Activated CD4-positive, alpha-beta T cell treated with anti-CD3 and anti-CD28 coated beads, Interleukin-2, Interleukin-6, amounts not matched to agents 100 ng/mL and 50 ng/mL, durations not matched to agents 16 hours and 8 hours (primary cell): ENCODE results near the gene PPP1R11.

ENCODE experiments used
- DNase-seq: peaks from one replicate; pipeline ENCODE4 v3.0.0-alpha.2; 2020

The PPP1R11 gene

DNA sequence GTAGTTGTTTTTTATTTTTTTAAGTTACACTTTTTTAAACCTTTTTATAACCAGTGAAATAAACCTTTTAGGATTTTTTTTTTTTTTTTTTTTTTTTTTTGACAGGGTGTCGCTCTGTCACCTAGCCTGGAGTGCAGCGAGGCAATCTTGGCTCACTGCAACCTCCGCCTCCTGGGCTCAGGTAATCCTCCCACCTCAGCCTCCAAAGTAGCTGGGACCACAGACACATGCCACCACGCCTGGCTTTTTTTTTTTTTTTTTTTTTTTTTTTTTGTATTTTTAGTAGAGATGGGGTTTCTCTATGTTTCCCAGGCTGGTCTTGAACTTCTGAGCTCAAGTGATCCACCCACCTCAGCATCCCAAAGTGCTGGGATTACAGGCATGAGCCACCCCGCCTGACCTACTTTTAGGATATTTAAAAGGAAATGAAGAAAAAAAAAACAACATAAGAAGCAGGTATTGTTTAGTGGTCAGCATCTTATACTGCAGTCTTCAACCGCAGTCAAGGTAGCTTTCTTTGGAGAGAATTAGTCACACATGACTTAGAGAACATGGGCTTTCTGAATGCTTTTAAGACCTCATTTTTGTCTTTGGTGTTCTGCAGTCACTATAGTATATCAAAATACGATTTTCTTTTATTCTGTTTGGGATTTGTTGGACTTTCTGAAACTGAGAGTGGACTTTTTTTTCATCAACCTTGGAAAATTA lies 4.4 kb upstream of the PPP1R11 start:
- peak; percentile 40 for DNase-seq

DNA sequence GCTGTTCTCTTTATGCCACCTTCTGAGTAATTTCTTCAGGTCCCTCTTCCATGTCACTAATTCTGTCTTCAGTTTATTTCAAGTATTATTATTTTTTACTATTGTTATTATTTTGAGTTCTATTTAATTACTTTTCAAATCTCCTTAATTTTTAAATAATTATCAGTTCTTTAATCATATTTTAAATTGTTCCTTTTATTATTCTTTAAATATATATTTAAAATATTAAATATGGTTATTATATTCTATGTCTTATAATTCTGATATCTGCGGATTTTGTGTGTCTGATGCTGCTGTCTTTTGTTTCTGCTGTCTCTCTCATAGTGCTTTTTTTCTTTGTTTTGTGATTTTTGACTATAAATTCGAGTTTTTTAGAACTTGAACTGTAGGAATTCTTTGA lies 3.7 kb upstream of the PPP1R11 start:
- DNase-seq = no peak

DNA sequence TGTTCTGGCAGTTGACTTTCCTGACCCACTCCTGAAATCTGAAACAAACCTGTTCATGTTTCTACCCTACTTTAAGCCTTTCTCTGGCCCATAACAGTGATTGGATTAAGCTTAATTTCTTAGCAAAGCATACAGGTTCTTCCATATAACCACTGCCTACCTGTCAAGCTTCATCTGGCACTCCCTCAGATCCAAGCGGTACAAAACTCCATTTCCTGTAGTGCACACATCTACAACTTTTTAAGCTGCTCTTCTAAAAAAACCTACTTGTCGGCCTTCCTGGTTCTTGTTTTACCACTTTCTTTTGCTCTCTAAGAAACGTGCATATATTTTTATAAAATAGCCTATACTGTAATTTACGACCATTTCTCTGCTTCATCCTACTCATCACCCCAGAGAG lies 916 bp upstream of the PPP1R11 start:
- DNase-seq = no peak

DNA sequence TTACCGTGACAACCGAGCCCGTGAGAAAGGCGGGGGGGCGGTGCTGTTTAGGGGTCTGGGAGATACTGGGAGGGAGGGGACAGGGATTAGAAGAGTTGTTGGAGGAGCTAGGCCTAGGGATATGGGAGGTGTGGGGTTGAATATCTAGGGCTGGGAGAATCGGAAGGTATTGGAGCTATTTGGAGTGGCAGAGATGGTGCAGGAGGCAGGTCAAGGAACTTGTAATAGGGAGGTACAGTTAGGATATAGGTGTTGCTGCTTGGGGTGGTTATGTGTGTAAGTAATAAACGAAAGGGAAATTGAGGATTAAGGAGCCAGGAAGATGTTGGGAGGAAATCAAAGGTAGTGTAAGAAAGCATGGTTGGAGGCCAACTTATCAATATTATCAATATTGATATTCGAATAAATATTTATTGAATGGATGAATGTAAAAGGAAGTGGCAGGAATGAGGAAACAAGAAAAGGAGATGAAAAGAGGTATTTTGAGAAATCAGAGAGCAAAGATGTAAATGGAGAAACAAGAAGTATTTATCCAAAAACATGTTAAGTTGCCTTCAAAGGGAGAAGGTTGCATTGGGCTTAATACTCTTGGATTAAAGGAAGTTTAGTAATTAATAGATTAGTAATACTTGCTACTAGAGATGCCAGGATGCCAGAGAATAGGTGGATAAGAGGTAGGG lies 602 bp downstream of the PPP1R11 start:
- no peak for DNase-seq

DNA sequence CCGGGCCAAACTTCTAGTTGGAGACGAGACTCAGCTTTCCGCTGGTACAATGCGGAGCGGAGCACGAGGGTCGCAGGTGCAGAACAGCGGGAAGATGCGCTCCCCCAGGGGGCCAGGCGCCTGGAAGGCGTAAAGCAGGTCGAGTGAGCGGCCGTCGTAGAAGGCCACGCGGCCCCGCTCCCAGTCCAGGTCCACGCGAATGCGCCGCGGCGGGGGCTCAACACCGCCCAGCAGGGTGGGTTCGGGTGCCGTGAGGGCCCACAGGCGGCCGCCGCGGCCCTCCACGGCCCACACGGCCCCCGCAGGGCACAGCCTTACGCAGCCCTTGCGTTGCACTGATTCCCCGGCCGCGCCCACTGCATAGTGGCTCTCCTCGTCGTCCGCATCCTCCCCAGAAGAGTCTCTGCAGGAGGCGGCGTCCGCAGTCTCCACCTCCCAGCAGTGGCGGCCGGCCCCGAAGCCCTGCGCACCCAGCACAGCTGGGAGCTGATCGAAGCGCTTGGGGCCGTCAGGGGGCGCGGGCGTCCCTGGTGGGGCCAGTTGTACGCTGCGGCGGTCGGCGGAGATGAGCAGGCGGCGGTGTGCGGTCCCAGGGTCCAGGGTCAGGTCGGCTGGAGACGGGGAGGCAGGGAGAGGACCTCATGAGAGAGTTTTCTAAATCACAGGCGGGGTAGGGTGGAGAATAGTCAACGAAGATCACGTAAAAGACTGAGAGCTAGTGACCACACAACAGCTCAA lies 4.3 kb downstream of the PPP1R11 start:
- DNase-seq = peak; percentile 22

DNA sequence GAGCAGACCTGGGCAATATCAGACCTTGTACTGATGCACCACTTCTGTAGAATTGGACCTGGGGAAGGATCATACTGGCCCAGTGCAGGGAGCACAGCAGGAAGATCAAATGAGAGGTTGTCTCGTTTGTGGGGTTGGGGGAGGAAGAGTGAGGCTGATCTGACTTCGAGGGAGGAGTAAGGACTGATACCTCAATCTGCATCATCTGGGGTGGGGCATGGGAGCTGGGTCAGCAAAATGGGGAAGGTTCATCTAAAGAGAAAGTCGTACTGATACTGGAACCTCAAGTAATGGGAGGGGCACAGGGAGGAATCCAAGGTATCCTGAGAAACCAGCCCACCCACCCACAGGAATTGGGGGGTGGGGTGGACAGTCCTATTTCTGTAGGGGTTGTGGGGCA lies 4.9 kb downstream of the PPP1R11 start:
- DNase-seq = no peak

DNA sequence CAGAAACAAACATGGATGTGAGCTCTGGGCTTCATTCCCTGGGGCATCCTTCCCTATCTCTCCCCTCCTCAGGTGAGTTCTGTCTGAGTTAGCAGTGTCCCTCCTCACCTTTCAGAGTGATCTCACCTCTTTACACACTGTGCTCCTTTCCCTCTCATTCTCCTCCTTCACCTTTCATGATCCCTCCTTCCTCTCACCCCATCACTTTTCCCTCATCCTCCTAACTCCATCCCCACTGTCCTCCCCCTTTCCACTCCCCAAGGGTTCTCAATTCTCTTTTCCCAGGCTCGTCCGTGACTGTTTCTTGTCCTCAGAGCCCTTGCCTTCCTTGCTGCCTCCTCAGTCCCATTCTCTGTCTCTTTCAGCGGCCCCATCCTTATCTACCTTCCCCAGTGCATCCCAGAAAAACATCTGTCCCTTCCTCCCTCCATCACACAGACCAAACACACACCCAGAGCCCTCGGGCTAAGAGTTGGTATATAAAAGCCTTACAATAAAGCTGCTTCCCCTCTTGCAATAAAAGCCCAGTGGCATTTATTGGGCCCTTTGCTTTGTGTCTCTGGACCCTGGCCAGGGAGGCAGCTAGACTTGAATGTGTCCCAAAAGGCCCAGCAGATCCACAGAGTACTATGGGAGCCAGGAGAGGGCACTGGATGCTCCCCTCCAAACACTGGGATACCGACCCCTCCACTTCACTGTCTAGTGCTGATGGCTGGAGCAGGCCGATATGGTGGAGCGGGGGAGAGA lies 6.7 kb downstream of the PPP1R11 start:
- DNase-seq = no peak

DNA sequence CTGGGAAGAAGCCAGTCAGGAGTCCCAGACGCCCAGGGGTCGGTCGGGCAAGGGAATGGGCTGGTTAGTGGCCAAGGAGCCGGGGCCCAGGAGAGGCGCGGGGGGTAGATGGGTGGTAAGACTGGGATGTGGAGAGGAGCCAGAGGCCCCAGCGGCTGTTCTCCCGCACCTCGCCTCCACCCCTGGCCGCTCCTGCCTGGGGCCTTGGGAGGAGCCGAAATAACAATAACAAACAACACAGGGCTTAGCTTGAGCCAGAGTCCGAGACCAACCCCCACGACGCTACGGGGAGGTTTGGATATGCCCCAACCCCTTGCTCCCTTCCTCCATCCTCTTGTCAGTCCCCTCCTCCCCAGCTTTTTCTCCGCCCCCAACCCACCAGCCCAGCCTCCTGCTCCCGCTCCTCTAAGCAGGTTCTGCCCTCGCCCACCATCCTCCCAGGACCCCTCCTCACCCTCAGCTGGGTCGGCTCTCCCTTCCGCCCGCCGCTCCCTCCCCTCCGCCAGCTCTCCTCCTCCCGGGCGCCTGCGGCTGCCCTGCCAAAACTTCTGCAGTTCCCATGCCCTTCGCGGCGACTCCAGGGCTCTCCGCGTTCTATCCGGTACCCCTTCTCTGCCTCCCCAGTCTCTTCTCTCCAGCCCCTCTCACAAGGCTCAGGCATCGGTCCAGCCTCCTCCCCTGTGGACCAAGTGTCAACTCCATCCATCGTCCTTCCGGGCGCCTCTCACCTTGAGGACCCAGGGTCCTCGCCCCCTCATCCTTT lies 7.5 kb downstream of the PPP1R11 start:
- no peak for DNase-seq

DNA sequence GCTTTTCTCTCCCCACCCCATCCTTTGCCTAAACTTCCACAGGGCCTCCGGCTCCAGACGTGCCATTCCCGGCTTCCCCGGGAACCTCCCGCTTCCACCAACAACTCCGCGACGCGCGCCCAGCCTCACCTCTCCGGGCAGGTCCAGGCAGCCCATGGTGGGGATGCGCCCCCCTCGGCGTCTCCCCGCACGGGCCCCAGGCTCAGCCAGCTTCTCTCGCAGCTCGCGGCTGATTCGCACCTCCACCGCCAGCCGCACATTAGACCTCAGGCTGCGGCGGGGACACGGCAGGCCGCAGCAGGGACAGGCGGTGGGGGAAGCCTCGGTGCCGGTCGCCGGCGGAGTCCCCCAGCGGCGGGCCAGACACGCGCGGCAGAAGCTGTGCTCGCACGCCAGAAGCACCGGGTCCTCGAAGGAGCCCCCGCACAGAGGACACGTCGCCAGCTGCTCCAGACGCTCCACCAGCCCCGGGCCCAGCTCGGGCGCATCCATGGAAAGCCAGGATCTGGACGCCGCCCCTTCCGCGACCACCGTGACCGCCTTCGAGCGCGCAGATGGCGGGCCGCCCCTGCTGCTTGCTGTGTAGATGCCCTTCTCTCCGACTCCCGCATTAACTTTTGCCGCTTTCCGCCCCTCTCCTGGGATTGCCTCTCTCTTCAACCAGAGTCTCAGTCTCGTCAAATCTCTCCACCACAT lies 8.2 kb downstream of the PPP1R11 start, which contains the start of gene RNF39:
Gene RNF39, minus strand, starts transcription at position 676 of the 696 bp plus-strand sequence. Its CDS starts 184 bp downstream, at position 492.
- no peak for DNase-seq

DNA sequence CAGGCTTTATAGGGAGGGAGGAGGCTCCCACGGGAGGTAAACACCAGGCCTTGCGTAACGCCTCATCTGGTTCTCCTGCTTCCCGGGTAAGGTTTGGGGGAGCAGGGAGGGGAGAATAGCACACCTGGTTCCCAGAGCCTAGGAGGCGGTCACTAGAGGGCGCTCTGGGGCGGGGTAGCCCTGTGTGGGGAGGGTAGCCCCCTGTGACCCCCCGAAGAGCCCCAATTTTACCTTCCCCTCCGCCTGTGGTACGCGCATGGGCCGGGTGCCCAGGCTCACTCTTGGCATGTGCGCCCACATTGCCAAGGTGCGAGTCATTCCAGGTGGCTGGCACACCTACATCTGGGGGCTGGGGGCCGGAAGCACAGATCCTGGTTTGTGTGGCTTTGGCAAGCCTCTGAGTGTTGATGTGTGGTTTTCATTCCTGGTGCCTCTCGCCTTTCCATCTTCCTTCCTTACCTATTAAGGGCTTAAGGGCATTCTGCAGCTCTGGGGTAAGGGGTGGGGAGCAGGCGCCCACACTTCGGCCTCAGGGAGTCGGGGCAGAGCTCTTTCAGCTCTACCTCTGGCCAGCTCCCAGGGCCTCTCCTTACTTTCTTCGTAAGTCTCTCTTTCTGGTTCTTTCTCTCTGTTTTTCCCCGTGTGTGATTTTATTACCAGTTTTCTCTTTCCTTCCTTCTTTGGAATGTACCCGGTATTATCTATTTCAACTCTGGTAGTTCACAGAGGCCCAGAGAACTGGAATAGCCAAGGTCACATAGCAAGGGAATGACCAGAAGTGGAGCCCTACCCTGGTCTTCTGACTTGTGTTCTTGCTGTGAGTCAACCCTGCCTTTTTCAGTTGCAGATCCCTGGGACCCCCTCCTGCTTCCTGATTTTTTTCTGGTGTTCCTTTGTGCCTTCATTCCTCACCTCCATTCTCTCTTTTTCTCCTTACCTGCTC lies 9.1 kb downstream of the PPP1R11 start:
- DNase-seq = no peak

DNA sequence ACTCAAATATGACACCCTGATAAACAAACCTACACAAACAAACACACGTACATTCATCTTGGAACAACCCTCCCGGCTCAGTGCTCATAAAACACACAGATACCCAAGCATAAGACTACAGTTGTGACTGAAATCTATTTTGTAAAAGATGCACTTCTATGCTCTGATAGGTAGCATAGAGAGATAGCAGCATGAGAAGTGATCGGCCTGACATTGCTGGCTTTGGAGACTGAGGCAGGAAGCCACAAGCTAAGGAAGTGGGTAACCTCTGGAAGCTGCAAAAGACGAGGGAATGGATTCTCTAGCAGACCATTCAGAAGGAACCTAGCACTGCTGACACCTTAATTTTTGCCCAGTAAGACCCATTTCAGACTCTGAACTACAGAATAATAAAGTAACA lies 10.2 kb downstream of the PPP1R11 start:
- no peak for DNase-seq

DNA sequence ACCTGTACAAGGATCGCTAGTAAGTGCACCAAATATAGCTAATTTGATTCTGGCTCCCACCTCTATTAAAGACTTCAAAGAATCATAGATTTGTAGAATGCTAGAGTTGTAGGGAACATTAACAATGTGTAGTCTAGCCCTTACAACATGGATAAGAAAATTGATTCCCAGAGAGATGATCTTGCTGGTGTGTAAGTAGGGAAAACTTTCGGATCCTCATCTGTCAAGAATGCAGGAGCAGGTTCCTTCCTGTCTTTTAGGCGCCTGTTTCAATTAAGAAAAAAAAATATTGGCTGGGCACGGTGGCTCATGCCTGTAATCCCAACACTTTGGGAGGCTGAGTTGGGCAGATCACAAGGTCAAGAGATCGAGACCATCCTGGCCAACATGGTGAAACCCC lies 20.9 kb downstream of the PPP1R11 start:
- DNase-seq = no peak

DNA sequence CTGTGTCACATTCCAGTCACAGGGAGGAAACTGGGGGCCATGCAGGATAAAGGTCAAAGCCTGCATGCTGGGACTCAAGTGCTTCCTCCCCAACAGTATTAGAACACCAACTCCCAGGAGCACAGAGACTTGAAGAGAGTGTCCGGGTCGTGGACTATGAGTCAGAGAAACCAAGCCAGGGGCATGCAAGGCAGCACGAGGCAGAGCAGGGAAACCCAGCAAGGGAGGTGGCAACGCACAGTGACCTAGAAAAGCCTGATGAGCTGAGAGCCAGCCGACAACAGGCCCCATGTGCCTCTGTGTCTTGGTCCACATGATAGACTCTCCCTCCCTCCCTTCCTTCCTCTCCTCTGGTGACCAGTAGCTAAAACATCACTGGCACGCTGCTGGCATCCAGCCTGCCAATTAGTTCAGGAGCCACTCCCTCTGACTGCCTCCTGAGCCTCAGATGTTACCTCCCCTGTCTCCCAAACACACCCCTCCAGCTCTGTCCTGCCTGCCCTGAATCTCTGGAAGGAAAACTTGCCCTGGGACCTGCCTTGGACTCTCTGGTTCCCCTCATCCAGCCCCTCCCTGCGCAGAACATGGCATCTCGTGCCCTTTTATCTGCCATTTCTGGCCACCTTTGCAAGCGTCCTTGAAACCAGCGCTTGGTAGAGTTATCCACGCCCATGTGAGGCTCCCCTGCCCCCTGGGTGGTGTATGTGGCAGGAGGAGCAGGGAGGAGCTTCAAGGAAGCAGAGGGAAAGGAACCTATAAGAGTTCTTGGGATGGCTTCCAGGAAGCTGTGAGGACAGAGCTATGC lies 24.8 kb downstream of the PPP1R11 start:
- no peak for DNase-seq

DNA sequence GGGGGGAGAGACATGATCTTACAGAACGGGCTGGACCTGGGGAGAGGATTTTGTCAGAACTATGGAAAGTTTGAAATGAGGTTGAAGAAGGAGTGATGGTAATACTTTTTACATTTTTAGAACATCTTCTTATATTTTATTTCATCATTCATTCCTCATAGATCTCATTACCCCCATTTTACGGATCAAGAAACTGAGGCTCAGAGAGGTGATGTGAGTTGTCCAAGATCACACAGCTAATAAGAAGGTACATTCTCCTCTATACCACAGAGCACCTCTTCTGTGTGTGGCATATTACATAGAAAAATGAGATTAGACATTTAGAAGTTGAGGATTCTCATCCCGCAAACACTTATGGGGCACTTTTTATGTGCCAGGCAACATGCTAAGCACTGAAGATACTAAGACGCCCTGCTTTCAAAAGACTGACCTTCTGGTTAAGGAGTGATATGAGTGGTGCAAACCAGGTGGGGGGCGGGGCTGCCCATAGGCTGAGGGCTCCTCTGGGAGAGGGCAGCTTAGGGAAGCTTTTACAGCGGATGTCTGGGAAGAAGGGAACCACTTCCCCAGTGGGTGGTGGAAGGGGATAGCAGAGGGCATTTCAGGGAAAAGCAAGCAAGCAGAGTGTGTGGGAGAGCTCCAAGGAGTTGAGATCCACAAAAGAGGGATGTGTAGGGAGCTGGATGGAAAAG lies 26.0 kb downstream of the PPP1R11 start:
- no peak for DNase-seq

DNA sequence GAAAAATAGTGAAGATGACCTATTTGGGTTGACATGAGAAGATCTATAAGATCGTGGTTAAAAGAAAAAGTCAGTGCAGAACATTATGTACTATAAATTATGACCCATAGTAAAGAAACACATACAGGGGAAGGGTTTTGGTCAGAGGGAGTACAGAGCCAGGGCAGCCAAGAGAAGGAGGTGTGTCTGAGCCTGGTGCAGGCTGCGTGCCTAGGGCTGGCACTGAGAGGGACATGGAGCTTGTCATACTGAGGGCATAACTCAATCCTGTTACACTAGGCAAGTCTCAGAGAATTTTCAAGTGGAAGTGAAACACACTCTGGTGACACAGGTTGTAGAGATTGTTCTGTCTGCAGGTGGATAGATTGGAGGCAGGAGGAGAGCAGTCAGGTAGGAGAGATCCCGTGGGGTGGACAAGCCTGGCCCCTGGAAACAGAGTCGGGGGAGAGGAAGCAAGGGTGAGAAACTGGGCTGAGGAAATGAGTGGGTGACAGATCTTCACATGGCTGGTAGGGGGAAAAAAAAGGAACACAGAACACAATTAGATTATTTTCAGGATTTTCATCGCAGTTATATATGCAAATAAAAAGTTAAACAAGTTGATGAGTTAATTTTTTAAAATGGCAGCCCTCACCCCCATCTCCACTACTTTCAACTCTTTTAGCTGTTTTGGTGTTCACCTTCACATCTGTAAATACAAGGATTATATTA lies 27.1 kb downstream of the PPP1R11 start:
- no peak for DNase-seq

DNA sequence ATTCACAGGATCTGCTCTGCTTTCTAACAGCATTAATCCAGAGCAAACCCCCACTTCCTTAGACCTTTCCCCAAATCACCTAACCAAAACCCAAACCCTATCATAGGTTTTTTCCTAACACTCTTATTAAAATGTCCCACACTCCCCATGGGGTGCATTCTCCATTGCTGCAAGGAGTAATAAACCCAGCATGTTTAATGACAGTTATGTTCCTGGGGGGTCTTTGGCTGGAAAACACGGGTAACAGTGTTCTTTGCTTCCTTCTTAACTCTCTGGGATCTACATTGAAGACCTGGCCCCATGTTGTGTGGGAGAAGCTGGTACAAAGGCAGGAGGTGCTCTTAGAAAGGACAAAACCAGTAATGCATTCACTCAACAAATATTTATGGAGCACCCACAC lies 29.8 kb downstream of the PPP1R11 start:
- no peak for DNase-seq

DNA sequence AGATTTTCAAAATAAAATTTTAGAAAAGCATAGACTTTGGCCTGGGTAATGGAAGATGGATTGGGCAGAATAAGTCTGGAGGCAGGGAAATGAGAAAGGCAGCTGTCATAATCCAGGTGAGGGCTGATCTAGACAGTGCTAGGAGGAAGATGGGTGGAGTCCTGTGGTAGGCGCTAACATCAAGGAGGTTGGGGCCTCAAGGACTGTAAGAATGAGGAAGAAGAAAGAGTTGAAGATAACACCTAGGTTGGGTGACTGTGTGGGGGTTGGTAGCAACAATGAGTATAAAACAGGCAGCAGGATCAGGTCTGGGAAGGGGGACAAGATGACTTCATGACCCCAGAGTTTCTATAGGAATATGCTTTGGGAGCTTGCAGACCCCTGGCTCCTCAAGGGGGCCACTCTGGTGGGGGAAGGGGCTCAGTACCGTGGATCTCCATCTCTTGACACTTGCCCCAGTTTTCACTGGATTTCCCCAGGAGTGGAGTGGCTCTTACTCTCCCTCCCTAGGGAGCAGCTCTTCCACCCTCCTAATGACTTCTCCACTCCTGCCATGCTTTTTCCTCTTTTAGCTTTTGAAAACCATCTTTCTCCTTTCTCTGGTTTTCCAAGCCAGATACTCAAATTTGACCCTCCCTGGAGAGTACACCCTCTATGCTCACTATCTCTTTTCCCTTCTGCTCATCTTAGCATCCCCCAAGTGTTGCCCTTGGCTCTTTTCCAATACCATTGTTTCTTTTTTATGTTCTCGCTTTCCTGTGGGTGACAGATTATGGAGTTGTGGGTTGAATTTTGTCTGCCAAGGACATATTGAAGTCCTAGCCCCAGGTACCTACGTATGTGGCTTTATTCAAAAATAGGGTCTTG lies 31.1 kb downstream of the PPP1R11 start:
- no peak for DNase-seq
